ENCODE results near the gene LY6G5C. TPM values are rescaled to one million over a fixed set of nuclear protein-coding genes. Genes with fewer than 3 reads are reported as not detected.

The LY6G5C gene
- total RNA-seq, 1 experiment from 2014 or later: 1.7 TPM

GRCh38 chr6:31632279-31632946, 48.5 kb downstream of the LY6G5C start:
- POLR2A ChIA-PET: no interaction called here
- Histone ChIP-seq H3K4me2 (ENCODE audit: low read length) (no peak overlapping the region), H3K36me3 (ENCODE audit: control insufficient read depth in 1 of 2, insufficient read depth in 2 of 2, low read length in 2 of 2) (peaks cover 58 to 94% of the 10 kb centered on the region in 2 experiments), H3K27me3 (ENCODE audit: insufficient read depth, low read length) (no peaks in the 10 kb centered on the region), H3K9ac (ENCODE audit: low read length) (no peak overlapping the region), H2AFZ (ENCODE audit: low read depth, low read length, poor library complexity, severe bottlenecking) (no peak overlapping the region), H4K20me1 (ENCODE audit: insufficient read depth) (no peaks in the 10 kb centered on the region), H3K9me2 (ENCODE audit: insufficient read depth) (no peaks in the 10 kb centered on the region), H3K4me3 (replicated peaks in 1 of 2; ENCODE audit: low read depth in 1 of 2, low read length in 2 of 2) (no peak overlapping the region), H3K4me1 (ENCODE audit: control insufficient read depth in 1 of 2, insufficient read depth in 2 of 2, low read length in 2 of 2) (no peaks in the 10 kb centered on the region), H3K9me3 (ENCODE audit: control insufficient read depth in 1 of 2, insufficient read depth in 1 of 2, low read depth in 1 of 2, low read length in 2 of 2) (no peaks in the 10 kb centered on the region), H3K79me2 (ENCODE audit: insufficient read depth, low read length) (peaks cover 60% of the 10 kb centered on the region; the same call in 1 of the 2 replicates), H3K27ac (ENCODE audit: low read depth, low read length) (no peak overlapping the region)
- RAD21 ChIA-PET (ENCODE audit: low non-redundant PET in 1 of 2, low total read pairs in 2 of 2, uncharacterized antibody in 2 of 2, unreplicated experiment in 2 of 2): no interaction called here
- DNase-seq (ENCODE audit: low read depth, low spot score) (no peak), ATAC-seq (peak; percentile 7; the same call in 1 of the 2 replicates)
- no TSS peak for BruUV-seq (replicated peaks)
- CTCF ChIA-PET: no interaction called here
- no peak for TF ChIP-seq MAX (IDR thresholded peaks at IDR 0.05)
- no peak for TF ChIP-seq CEBPB (IDR thresholded peaks at IDR 0.05; ENCODE audit: low read depth)
- no peak for TF ChIP-seq ZNF274 (IDR thresholded peaks at IDR 0.05; ENCODE audit: low read depth, low read length)
- no peak for TF ChIP-seq ELF1 (IDR thresholded peaks at IDR 0.05; ENCODE audit: borderline replicate concordance, low read depth)
- intact Hi-C loops (cut with micrococcal nuclease): no loop called here

- ATAC-seq (peak; percentile 24; the same call in 1 of the 2 replicates), DNase-seq (ENCODE audit: low read depth, low spot score) (no peak)
- H3K9me3 ChIP-seq (ENCODE audit: control insufficient read depth in 1 of 2, insufficient read depth in 1 of 2, low read depth in 1 of 2, low read length in 2 of 2): no peaks in the 10 kb centered on the region
- no peaks in the 10 kb centered on the region for H3K4me1 ChIP-seq (ENCODE audit: control insufficient read depth in 1 of 2, insufficient read depth in 2 of 2, low read length in 2 of 2)
- no peak overlapping the region for H3K4me3 ChIP-seq (replicated peaks in 1 of 2; ENCODE audit: low read depth in 1 of 2, low read length in 2 of 2)
- H3K36me3 ChIP-seq (ENCODE audit: control insufficient read depth in 1 of 2, insufficient read depth in 2 of 2, low read length in 2 of 2): peaks cover 62 to 95% of the 10 kb centered on the region in 2 experiments
- H2AFZ ChIP-seq (ENCODE audit: low read depth, low read length, poor library complexity, severe bottlenecking): no peak overlapping the region
- H3K9me2 ChIP-seq (ENCODE audit: insufficient read depth): no peaks in the 10 kb centered on the region
- POLR2A ChIA-PET: no interaction called here
- no TSS peak for BruUV-seq (replicated peaks)
- intact Hi-C loops (cut with micrococcal nuclease): no loop called here
- H4K20me1 ChIP-seq (ENCODE audit: insufficient read depth): no peaks in the 10 kb centered on the region
- peaks cover 67% of the 10 kb centered on the region for H3K79me2 ChIP-seq (ENCODE audit: insufficient read depth, low read length)
- no peak overlapping the region for H3K4me2 ChIP-seq (ENCODE audit: low read length)
- H3K9ac ChIP-seq (ENCODE audit: low read length): no peak overlapping the region
- CTCF ChIA-PET: no interaction called here
- no peak overlapping the region for H3K27ac ChIP-seq (ENCODE audit: low read depth, low read length)
- RAD21 ChIA-PET (ENCODE audit: low non-redundant PET in 1 of 2, low total read pairs in 2 of 2, uncharacterized antibody in 2 of 2, unreplicated experiment in 2 of 2): no interaction called here
- no peak for TF ChIP-seq SRF (IDR thresholded peaks at IDR 0.05; ENCODE audit: low read depth)
- 0 out of 2 replicates have a peak, but pooled peaks have one; percentile 11 for TF ChIP-seq POLR2AphosphoS5 (IDR thresholded peaks at IDR 0.05; ENCODE audit: low read depth, low read length)
- TF ChIP-seq ELF1 (IDR thresholded peaks at IDR 0.05; ENCODE audit: borderline replicate concordance, low read depth): no peak
- no peak for TF ChIP-seq CTCF (IDR thresholded peaks at IDR 0.05 in 2 of 3, conservative IDR thresholded peaks at IDR 0.05 in 1 of 3; ENCODE audit: borderline replicate concordance in 1 of 3, insufficient read depth in 1 of 3, low read depth in 2 of 3, low read length in 2 of 3)
- no peak for TF ChIP-seq ZBTB33 (IDR thresholded peaks at IDR 0.05; ENCODE audit: extremely low read depth, insufficient replicate concordance, low read length)
- no peaks in the 10 kb centered on the region for H3K27me3 ChIP-seq (ENCODE audit: insufficient read depth, low read length)
Measured at GRCh38 chr6:31631681-31632278, 49.1 kb downstream of the LY6G5C start.
